HCEC 1CT (cell line): ENCODE measurements around the gene HOXA6.

Source experiments
- DNase-seq: peaks from one replicate; pipeline ENCODE4 v3.0.0-alpha.2; 2017

Gene HOXA6

DNA sequence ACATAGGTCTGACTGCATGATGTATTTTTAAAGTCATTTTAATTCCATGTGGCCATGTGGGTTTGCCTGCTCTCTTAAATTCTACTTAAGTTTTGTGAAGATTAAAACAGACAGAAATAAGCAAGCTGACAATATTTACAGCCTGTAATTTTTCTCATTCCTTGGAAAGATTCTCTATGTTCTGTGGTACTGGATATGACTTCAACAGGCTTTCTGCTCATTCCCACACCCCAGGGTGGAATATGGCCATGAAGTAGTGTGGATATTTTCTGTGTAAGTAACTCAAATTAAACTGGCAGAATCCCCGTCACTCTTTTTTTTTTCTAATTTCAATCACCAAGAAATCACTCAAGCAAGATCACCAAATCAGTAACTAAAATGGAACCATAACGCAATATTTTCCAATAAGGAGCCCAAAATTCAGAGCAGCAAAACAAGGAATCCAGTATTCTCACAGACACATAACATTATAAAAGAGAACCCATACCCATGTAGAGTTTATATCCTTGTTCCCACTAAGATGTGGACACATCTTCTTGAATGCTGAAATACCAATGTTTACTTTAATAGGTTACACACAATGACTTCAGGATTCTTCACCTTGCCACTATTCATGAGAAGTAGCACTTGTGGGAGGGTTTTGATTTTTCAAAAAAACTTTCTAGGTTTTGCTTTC is 9.8 kb downstream of the HOXA6 start:
- no peak for DNase-seq

DNA sequence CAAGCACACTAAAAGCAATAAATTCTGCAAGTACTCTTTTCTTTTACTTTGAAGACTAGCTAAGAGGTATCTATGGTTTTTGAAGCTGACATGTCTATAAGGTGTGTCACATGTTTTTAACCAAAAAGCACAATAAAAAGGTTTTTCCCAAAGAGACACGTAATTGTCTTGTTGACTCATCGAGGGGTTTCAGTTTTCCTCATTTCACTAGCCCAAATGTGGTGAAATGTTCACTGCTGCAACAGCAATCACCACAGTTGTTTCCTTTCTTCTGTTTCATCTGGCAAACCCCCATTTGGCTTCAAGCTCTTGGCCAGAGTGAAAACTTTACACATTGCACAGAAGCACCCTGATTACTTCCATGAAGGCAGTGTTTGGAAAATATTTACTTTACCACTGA is 13.2 kb downstream of the HOXA6 start:
- peak; percentile 91 for DNase-seq

DNA sequence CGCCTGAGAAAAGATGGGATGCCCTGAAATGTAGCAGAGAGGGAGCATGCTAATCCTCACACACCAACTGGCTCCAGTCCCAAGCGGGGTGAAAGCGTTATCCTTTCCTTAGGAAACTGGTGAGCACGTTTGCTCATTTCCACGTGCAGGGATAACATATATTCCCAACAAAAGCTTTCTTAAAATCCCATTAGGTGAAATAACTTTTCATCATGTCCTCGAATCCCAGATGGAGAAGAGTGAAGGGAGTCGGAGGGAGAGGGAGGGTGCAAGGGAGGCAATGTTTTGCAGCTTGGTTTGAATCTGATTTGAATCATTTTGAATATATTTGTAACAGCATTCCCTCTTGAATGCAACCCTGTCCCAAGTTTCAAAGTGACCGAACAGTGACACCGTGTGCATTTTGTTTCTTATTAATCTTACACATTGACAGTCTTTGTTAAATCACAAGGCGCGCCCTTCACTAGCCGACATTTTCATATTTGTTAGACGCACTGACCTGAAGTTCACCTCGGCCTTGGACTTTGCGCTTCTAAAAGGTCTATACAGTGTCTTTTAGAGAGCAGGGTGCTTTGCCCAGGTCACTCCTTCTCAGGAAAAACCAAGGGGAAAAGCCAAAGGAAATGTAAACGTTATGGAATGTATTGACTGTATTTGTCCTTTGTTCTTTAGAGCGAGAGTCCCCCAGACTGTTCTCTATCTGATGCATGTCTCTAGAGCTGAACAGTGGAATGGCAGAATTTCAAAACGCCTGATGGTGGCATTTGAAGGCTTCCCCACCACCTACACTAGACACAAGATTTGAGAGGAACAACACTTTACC is 14.0 kb downstream of the HOXA6 start:
- no peak for DNase-seq

DNA sequence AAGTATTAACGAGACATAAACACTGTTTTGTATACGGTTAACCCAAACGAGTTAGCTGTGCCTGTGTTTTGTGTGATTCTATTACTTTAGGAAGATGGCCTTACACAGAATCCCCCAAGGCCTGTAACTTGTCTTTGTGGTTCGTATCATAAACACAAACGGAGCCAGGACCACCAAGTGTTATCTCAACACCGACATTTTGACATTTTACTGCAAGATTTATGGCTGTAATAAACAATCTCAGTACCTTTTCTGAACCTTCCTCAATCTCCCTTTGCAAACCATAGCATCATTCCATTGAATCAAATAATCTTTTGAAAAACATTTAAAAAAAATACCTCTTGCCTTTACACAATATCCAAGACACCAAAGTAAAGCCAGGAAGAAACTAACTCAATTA is 14.6 kb downstream of the HOXA6 start:
- DNase-seq, result no peak

DNA sequence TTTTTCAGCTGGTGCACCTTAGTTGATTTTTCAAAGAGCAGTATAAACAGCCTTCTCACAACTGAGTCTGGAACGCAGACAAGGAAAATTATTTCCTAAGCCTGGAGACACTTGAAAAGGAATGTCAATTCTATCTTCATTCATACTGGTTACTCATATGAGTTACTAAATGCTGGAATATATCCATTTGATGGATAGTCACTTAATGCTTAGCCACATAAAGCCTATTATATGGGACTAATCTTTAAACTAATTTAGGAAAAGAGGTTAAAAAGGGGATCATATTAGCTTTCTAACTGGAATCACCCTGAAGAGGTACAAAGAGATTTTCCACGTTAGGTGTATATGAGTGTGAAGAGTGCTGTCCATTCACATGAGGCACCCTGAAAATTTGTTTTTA is 15.4 kb downstream of the HOXA6 start:
- no peak for DNase-seq

DNA sequence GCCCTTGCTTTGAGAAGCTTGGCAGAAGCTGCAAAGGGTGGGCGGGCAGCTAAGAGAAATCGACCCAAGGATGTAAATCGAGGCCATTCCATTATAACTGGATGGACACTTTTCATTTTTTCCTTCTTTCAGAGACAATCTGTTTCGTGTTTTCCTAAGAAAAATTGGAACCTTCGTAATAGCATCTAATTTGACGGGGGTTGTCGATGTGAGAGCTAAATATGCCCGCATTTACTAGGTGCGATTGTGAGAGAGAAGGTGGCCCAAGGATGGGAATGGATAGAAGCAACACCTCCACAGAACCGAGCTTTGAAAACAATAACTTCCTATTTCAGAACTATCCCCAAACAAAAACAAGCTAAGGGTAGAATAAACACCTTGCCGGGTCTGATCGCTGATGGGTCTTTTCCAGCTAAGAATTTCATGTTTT is 16.2 kb downstream of the HOXA6 start:
- DNase-seq, result no peak

DNA sequence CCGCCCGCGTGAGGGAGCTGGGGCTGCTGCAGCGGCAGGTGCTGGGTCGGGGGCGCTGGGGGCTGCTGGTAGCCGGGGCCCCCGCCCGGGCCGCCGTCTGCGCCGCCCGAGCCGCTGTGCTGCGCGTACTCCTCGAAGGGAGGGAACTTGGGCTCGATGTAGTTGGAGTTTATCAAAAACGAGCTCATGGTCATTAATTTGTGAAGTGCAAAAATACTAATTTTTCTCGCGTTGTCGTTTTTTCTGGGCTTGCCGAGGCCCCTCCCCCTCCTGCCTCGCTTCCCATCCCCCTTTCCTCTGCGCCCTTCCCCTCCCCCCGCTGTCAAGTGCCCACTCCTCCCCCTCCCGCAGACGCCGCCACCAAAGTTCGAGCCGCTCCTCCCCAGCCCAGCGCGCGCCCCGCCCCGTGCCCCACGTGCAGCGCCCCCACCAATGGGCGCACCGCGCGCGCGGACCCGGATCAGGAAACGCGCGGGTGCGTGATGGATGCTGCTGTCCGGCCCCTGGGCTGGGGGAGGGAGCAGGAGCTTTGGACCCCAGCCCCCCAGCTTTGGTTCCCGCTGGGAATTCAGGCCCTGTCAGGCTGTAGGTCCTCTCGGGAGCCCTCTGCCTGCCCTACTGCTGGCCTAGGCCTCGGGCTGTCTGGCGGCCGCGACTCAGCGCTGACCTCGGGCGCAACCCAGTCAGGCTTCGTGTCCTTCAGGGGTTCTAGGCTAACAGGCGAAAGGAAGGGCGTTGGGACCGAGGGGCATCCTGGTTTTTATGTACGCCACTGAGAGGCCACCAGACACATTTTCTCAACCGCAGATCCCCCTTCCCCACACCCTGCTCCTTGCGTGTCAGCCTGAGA is 16.8 kb downstream of the HOXA6 start, which contains the start of gene HOXA4:
Gene HOXA4 (minus strand): TSS at position 218 of the 850 bp plus-strand sequence. CDS start 24 bp downstream, at position 194.
- peak; percentile 90 for DNase-seq

DNA sequence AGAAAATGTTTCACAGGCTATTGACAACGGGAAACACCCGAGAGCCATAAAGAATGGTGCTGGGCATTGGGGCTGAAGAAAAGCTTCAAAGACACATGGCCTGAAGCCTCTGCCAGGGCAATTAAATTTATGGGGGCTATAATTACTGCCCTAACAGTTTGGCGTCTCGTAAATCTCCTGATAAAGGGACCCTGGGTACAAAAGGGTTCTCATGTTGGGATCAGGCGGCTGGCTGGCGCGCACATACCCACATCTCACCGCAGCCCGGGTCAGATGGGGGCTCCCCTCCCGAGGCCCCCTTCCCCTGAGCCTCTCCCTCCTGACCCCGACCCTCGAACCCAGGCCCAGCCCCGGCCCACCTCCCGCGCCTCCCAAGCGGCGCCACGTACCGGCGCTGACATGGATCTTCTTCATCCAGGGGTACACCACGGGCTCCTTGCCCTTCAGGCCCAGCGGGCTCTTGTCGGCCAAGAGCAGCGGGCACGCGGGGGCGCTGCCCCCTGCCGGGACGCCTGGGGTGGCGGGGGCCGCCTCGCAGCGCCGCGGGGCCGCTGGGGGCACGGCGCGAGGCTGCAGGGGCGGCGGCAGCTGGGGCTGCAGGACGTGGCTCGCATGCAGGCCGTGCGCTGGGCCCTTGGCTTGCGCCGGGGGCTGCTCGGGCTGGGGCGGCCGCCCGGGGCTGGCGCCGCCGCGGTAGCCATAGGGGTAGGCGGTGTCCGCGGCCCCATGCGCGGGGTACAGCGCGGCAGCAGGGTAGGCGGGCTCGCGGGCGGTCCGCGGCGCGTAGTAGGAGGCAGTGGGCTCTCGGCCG is 17.6 kb downstream of the HOXA6 start:
- peak; percentile 51 for DNase-seq

DNA sequence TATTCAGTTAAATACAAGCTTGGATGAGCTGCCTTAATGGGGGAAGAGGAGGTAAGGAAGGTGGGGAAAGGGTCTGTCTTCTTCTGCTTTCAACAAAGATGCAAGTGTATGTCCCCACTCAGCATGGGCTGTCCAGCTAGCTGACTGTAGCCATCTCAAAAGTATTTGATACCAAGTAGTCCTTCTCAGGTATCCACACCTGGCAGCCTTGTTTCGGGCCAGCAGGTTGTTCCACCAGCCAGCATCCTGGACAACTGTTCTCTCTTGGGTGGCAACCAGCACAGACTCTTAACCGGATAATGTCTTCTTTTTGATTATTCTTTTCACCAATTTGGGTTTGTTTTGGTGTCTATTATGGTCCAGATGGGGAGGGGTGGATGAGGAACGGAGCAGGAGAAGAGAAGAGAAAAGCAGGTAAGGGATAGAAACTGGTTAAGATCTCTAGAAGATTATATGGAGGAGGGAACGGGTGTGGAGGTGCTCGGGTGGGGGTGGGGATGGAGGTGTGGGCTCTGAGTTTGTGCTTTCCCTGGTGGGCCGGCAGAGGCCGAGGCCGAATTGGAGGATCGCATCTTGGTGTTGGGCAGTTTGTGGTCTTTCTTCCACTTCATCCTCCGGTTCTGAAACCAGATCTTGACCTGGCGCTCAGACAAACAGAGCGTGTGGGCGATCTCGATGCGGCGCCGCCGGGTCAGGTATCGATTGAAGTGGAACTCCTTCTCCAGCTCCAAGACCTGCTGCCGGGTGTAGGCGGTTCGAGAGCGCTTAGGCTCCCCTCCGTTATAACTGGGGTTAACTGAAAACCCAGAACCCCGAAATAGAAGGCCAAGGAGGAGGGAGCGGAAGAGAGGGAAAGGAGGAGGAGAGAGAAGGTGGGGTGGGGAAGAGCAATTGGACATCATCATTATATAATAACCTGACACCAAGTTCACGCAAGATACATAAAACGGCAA is 18.5 kb downstream of the HOXA6 start:
- DNase-seq, result no peak

DNA sequence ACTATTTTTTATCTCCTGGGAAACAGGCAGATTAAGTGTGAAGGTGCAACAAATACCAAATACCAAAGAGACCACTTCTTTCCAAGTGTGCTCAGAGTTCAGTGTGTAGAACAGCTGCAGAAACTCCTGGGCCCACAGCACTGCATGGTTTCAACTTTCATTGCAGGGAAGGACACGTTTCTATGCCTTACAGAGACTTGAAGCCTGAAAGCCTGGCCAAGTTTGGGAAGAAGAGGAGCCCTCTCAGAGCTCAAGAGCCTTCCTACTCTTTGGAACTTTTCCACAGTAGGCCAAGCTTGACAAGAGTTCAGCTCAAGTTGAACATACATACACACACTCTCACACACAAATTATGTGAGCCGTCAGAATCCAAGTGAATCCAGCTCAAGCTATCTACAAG is 19.5 kb downstream of the HOXA6 start:
- DNase-seq, result no peak

DNA sequence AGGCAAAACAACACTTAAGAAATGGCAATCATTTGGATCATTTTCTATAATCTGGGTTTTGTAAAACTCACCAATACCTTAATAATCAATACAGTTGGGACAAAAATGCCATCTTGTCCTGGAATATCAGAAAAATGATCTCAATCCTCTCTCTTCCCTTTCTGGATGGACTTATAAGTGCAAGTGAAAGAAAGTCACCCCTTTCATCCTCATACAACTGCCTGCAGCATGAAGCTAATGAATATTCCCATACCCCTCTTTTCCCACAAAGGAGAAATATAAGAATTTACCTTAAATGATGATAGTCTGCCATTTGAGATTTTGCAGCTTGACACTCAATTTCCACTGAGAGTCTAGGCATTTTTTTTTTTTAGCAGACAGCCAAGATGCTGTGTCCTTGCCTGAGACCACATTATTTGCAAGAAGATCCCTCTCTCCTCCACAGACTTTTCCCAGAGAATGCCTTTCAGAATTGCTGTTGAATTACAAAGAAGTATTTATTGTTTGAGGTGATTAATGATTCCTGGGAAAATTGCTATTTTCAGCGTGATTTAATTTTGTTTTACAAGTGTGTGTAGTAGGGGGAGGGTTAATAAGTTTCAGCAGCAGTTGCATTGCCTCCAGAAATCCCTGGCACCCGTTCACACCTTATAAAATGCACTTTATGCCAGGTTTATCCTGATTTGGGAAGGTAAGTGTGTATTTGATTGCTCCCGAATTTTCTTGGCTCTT is 20.8 kb downstream of the HOXA6 start:
- DNase-seq, result no peak

DNA sequence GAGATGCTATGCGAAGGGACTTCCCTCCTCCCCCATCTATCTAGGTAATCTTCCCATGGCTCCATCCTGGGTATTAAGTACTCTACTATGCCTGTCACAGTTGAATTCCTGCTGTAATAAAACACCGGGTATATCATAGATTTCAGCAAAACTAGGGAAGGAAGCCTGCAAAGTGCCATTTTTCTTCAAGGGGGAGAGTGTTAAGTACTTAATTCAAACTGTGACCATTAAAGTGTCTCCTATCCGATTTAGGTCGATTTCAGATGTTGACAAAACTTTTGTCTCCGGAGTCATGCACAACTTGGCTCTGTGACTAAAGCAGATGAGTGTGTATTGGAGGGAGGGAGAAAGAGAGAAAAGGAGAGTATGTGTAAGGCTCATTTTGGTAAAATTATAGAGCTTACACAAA is 21.6 kb downstream of the HOXA6 start:
- DNase-seq, result no peak

DNA sequence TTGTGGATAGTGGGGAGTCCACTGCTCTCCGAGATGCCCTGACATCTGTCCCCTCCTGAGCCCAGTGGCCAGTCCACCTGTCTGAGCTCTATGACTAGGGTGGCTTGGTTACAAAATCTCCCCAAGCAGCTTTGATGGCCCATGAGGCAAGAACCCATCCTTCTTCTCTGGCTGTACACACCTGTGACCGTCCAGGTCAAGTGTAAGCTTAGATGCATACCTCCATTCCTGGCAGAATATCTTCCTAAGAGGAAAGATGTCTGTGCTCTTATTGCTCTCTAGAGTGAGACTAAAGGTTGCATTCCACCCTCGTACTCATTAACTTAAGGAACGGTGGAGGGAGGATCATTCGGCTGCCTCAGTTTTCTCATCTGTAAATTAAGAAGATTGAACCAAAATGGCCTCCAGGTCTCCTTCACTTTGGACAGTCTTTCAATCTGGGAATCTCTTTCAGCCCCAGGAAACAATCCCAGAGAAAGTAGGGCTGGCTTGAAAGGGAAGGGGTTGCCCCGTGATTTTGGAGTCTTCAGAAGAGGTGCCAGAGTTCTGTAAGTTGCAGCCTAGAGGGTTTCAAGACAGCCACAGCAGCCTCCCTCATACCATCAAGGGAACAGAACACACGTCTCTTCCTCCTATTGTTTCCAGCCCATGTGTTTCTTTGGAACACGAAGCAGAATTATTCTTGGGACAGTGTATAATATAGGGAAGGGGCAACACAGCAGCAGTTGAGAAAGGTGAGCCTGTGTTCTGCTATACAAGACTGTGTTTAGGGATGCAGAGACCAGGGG is 22.5 kb downstream of the HOXA6 start:
- DNase-seq, result no peak

DNA sequence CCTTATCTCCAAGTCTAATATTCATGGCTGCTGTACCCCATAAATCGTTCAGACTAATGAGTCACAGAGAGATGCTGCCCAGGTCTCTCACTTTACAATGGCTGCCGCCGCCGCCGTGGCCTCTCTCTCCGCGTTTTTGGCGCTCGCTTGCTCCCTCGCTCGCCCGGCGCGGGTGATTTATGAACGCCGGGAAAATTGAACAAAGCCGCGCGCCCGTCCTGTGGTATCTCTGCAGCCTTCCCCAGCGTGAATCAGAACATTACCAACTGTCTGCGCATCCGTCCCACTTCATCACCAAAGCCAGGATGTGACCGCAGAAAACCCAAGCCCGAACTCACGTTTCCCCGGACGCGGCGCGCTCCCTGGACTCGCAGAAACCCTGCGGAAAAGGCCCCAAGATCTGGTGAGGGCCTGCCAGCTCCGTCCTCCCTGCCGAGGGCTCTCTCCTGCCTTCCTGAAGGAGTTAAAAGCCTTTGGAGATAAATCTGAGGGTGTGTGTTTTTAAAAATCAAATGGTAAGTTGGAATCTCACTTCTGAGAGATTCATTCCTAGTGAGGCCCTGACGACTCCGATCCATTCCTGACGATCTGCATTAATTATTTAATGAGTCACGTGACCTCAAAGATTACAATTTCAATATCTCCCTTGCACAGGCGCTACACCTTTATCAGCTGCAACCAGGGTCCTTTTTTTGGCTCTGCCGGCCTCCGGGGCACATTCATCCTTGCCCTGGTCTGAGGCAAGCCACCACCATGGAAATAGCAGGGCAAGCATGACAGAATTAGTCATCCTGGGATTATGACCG is 23.3 kb downstream of the HOXA6 start:
- DNase-seq, result no peak

DNA sequence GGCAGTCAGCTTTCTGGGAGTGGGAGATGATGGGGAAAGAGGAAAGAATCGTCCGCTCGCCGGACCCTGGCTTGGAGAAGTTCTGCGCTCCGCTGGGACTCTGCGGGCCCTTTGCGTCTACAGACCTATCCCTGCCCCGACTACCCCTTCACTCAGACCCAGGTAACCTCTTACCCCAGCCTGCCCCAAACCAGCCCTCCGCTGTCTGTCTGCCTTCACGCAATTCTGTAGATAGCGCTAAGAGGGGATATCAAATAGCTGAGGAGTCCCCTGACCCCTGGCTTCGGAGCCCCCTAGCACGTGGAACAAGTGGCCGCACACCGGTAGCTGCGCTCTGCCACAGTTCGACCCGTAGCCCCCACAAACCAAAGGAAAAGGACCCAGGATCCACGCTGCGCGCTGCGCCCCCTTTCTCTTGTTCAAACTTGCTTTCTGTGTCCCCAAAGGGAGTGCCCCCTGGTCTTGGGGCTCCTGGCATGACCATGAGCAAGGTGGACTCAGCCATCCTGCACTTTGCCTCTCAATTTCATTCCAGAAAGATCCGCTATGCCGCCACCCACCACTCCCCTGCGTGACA is 24.0 kb downstream of the HOXA6 start:
- no peak for DNase-seq

DNA sequence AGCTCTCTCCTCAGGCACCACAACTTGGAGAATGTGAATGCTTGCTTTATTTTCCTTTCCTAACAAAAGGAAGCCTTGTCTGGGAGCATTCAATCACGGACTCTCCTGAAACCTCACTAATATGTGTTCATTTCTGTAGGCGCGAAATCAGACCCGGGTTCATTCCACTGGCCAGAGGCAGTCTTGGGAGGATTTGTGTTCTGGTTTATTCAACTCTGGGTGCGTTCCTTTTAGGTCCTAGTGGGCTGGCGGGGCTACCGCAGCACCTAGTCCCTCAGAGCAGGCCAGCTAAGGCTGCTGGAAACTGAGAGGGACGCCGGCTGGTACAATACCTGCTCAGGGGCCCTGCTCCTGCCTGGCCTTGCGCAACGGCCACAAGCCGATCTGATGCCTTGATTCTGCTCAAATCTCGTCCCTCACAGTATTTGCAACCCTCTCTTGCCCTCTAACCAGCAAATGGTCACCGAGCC is 24.5 kb downstream of the HOXA6 start:
- no peak for DNase-seq

DNA sequence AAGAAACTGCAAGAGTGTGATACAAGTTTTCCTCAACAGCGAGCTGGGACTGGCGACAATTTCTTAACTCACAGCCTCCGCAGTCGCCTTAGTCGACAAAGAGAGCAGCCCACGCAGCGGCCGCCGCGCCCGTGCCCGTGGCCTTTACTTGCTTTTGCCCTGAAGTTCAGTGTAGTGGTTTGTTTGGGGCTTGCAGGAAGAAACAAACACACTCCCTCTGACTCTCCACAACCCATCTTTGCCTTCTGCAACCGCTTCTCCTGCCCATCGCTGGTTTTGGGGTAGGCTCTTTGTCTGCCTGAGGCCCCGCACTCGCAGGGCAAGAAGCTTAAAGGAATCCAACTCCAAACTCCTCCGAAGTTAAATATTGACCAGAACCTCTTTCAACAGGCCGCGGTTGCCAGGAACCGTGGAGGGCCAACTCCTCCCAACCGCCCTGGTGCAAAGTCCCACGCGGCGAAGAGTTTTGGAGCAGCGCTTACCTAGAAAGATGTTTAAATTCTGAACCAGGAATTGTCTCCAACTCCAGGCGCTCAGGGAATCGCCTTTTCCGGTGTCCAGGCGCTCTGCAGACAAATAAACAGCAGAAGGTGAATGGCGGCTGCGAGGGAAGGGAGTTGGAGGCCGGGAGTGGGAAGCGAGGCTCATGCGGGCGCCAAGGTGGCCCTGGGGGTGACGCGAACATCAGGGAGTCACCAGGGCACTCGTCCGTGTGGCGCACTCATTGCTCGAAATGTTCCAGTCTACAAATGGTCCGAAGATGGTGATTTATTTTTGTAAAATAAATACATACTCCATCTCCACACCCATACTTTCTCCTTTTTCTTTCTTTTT is 25.3 kb downstream of the HOXA6 start:
- no peak for DNase-seq
